Sciatic nerve (tissue), 2 donors: ENCODE measurements around the gene ASF1A. TPM values are rescaled to one million over a fixed set of nuclear protein-coding genes. Genes with fewer than 3 reads are reported as not detected.
A peak's percentile ranks its signal among the peaks of the same experiment; 100 is the strongest.
"Not testable (repeated sequence)": the region's sequence is repeated elsewhere in the genome, so short reads cannot be mapped to it uniquely, and the experiment has no call there.

Source experiments
- ATAC-seq: fragments of 200-7000 bp; cut with Tn5 transposase; one replicate; pipeline ENCODE4 v1.9.1; 2020; ENCODE audit warnings: mild to moderate bottlenecking, moderate library complexity
- DNase-seq: peaks from one replicate; pipeline ENCODE4 v3.0.0-alpha.2; 2020; ENCODE audit warnings: low spot score
- intact Hi-C: fragments of 100-400 bp; cut with DNase I; formaldehyde crosslinking; loops from one replicate; pipeline ENCODE4 v1.14.2; 2022
- total RNA-seq: library from RNA; stranded (reverse); fragmentation: NEBNext Ultra II Directional; extraction: Animal tissue kit (Norgen Biotek cat#: 25700); gene quantifications from one replicate; pipeline ENCODE4 v1.2.1, GENCODE V29; 2021
- donor health status: DM: no; HTN: no; CAD: no.
- donor health status: DM: no; HTN: no; CAD: no.

The ASF1A gene
- 15.9 TPM for total RNA-seq

GRCh38 chr6:118893807-118894424 lies at the start of gene ASF1A:
Gene ASF1A (plus strand): TSS chr6:118894152. CDS start chr6:118894414, 262 bp downstream.
- DNase-seq (peak; percentile 97), ATAC-seq (peak; percentile 97)
- intact Hi-C loops, result no loop called here

- no peak for ATAC-seq
- intact Hi-C loops, result no loop called here
- no peak for DNase-seq
These were observed 49.0 kb upstream of the ASF1A start for GRCh38 chr6:118844915-118845314.

GRCh38 chr6:118853408-118853807 lies 40.5 kb upstream of the ASF1A start:
- ATAC-seq (no peak), DNase-seq (no peak)

GRCh38 chr6:118856301-118856700 lies 37.7 kb upstream of the ASF1A start:
- intact Hi-C loops, result no loop called here
- ATAC-seq, result no peak
- DNase-seq, result no peak

More at GRCh38 chr6:118853408-118853807, 40.5 kb upstream of the ASF1A start:
- intact Hi-C loops, result no loop called here

- ATAC-seq (no peak), DNase-seq (no peak)
- intact Hi-C loops, result no loop called here
These were observed 34.4 kb upstream of the ASF1A start for GRCh38 chr6:118859517-118860064.

- ATAC-seq (no peak), DNase-seq (no peak)
- intact Hi-C loops, result no loop called here
These were observed 33.6 kb upstream of the ASF1A start for GRCh38 chr6:118860363-118860762.

- ATAC-seq, result no peak
- intact Hi-C loops, result no loop called here
These were observed 33.1 kb upstream of the ASF1A start for GRCh38 chr6:118860880-118861279.

GRCh38 chr6:118862443-118862842 lies 31.5 kb upstream of the ASF1A start:
- ATAC-seq, result no peak
- intact Hi-C loops, result no loop called here
- no peak for DNase-seq

More at GRCh38 chr6:118860880-118861279, 33.1 kb upstream of the ASF1A start:
- DNase-seq, result no peak

- DNase-seq (no peak), ATAC-seq (no peak)
- intact Hi-C loops, result no loop called here
These were observed 29.4 kb upstream of the ASF1A start for GRCh38 chr6:118864341-118865099.

- DNase-seq (no peak), ATAC-seq (no peak)
- intact Hi-C loops, result no loop called here
These were observed 28.9 kb upstream of the ASF1A start for GRCh38 chr6:118865100-118865391.

GRCh38 chr6:118867181-118867580 lies 26.8 kb upstream of the ASF1A start:
- ATAC-seq (no peak), DNase-seq (no peak)
- intact Hi-C loops, result no loop called here

GRCh38 chr6:118868901-118869300 lies 25.1 kb upstream of the ASF1A start:
- DNase-seq, intact Hi-C loops, ATAC-seq: not testable (repeated sequence)

- DNase-seq (no peak), ATAC-seq (no peak)
- intact Hi-C loops, result no loop called here
These were observed 24.6 kb upstream of the ASF1A start for GRCh38 chr6:118869350-118869749.

GRCh38 chr6:118869894-118870589 lies 23.9 kb upstream of the ASF1A start:
- no peak for DNase-seq
- intact Hi-C loops, result no loop called here
- no peak for ATAC-seq

- no peak for DNase-seq
- intact Hi-C loops, result no loop called here
- no peak for ATAC-seq
These were observed 22.6 kb upstream of the ASF1A start for GRCh38 chr6:118871331-118871730.

GRCh38 chr6:118872318-118872717 lies 21.6 kb upstream of the ASF1A start:
- ATAC-seq, result no peak
- intact Hi-C loops, result no loop called here
- no peak for DNase-seq

GRCh38 chr6:118872726-118873125 lies 21.2 kb upstream of the ASF1A start:
- no peak for ATAC-seq
- intact Hi-C loops, result no loop called here
- no peak for DNase-seq

GRCh38 chr6:118873239-118873638 lies 20.7 kb upstream of the ASF1A start:
- no peak for DNase-seq

GRCh38 chr6:118875672-118876071 lies 18.3 kb upstream of the ASF1A start:
- DNase-seq (no peak), ATAC-seq (no peak)
- intact Hi-C loops, result no loop called here

More at GRCh38 chr6:118873239-118873638, 20.7 kb upstream of the ASF1A start:
- ATAC-seq, result no peak
- intact Hi-C loops, result no loop called here

- no peak for DNase-seq
- no peak for ATAC-seq
- intact Hi-C loops, result no loop called here
These were observed 17.8 kb upstream of the ASF1A start for GRCh38 chr6:118876198-118876597.
